Endodermal cell (in vitro differentiated cells): Measurements from ENCODE around the gene NAA15. TPM values are rescaled to one million over a fixed set of nuclear protein-coding genes. Genes with fewer than 3 reads are reported as not detected.
A peak's percentile ranks its signal among the peaks of the same experiment; 100 is the strongest.

Experiments used
- DNase-seq: peaks from one replicate; pipeline ENCODE4 v3.0.0-alpha.2; 2017
- H3K27ac ChIP-seq: 2 replicates; pipeline ENCODE4 v1.5.1; 2013; ENCODE audit warnings: mild to moderate bottlenecking, low read depth, low read length, moderate library complexity
- H3K27me3 ChIP-seq: 2 replicates; pipeline ENCODE4 v1.6.1; 2013; ENCODE audit warnings: mild to moderate bottlenecking, low read length, moderate library complexity; ENCODE audit not compliant: insufficient read depth, control insufficient read depth, poor library complexity, severe bottlenecking
- H3K36me3 ChIP-seq: 2 replicates; pipeline ENCODE4 v1.7.0; 2013; ENCODE audit warnings: mild to moderate bottlenecking, low read length, moderate library complexity; ENCODE audit not compliant: control insufficient read depth, insufficient read depth
- H3K4me1 ChIP-seq: one replicate; pipeline ENCODE4 v1.7.0; 2013; ENCODE audit warnings: low read length; ENCODE audit not compliant: control insufficient read depth, insufficient read depth
- H3K4me3 ChIP-seq: 2 replicates; pipeline ENCODE4 v1.5.1; 2013; ENCODE audit warnings: mild to moderate bottlenecking, low read length, moderate library complexity
- H3K9ac ChIP-seq: 2 replicates; pipeline ENCODE4 v1.6.1; 2013; ENCODE audit warnings: mild to moderate bottlenecking, low read length, moderate library complexity; ENCODE audit not compliant: poor library complexity, severe bottlenecking; ENCODE audit errors: extremely low read depth
- H3K9me3 ChIP-seq: 2 replicates; pipeline ENCODE4 v1.6.1; 2013; ENCODE audit warnings: mild to moderate bottlenecking, low read length, moderate library complexity; ENCODE audit not compliant: control insufficient read depth
- H3K27ac Mint-ChIP-seq: 2 replicates; pipeline ENCODE4 v1.8.0; 2020; ENCODE audit warnings: mixed read lengths
- H3K27me3 Mint-ChIP-seq: 2 replicates; pipeline ENCODE4 v1.8.0; 2021; ENCODE audit warnings: mild to moderate bottlenecking, mixed read lengths; ENCODE audit not compliant: insufficient read depth
- H3K36me3 Mint-ChIP-seq: 2 replicates; pipeline ENCODE4 v1.8.0; 2020; ENCODE audit warnings: low read depth, mixed read lengths
- H3K4me1 Mint-ChIP-seq: 2 replicates; pipeline ENCODE4 v1.8.0; 2020; ENCODE audit warnings: mixed read lengths
- H3K4me3 Mint-ChIP-seq: 2 replicates; pipeline ENCODE4 v1.8.0; 2020; ENCODE audit warnings: mild to moderate bottlenecking, moderate library complexity, mixed read lengths
- H3K9me3 Mint-ChIP-seq: 2 replicates; pipeline ENCODE4 v1.8.0; 2020; ENCODE audit warnings: mild to moderate bottlenecking, mixed read lengths
- WGBS, 2 experiments: methylation state at CpG; one replicate each; pipeline versions ENCODE4 v1.1.5 to v1.1.7; 2013; ENCODE audit warnings: missing lambda C conversion rate in 2 of 2, mixed read lengths in 1 of 2; ENCODE audit not compliant: insufficient coverage in 1 of 2, insufficient read length in 1 of 2; 5-methylcytosine and 5-hydroxymethylcytosine counted together
- total RNA-seq, 2 donors: library from RNA; stranded (reverse); fragmentation: NEBNext Ultra II Directional in 1 of 2; extraction: Animal tissue kit (Norgen Biotek cat#: 25700) in 1 of 2; gene quantifications; 2 replicates in 1 of 2; 3 replicates in 1 of 2; pipeline ENCODE4 v1.2.1, GENCODE V29; 2021
- TF ChIP-seq, protein P1 (sequence below): fragments of 200-600 bp; sonication (generic); conservative IDR thresholded peaks from 2 replicates; pipeline ENCODE4 v1.5.0; 2021; ENCODE audit warnings: antibody characterized with exemption, mild to moderate bottlenecking

NAA15 gene
- total RNA-seq, 2 donors from 2014 or later = 64.7 to 78.9 TPM

DNA sequence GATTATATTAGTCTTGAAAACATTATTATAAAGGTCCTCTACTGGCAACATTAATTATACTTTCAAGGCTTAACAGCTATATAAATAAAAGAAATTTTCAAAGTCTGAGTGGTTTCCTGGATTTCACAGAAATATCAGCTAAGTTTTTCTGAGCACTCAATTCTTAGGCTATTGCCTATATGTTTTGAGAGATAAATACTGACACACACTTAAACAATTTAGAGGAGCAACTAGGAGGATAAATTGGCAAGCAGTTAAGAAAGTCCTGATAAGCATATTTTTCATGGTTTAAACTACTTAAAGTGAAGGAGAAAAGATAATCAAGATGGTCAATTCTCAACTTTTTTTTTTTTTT, 18.6 kb upstream of the NAA15 start:
- no peak overlapping the region for H3K27ac ChIP-seq
- no peak for DNase-seq
- peaks cover 6% of the 10 kb centered on the region for H3K4me1 Mint-ChIP-seq
- no peaks in the 10 kb centered on the region for H3K36me3 ChIP-seq
- H3K4me3 Mint-ChIP-seq = no peak overlapping the region
- H3K27me3 Mint-ChIP-seq = peaks cover 41% of the 10 kb centered on the region
- TF ChIP-seq, protein P1, sequence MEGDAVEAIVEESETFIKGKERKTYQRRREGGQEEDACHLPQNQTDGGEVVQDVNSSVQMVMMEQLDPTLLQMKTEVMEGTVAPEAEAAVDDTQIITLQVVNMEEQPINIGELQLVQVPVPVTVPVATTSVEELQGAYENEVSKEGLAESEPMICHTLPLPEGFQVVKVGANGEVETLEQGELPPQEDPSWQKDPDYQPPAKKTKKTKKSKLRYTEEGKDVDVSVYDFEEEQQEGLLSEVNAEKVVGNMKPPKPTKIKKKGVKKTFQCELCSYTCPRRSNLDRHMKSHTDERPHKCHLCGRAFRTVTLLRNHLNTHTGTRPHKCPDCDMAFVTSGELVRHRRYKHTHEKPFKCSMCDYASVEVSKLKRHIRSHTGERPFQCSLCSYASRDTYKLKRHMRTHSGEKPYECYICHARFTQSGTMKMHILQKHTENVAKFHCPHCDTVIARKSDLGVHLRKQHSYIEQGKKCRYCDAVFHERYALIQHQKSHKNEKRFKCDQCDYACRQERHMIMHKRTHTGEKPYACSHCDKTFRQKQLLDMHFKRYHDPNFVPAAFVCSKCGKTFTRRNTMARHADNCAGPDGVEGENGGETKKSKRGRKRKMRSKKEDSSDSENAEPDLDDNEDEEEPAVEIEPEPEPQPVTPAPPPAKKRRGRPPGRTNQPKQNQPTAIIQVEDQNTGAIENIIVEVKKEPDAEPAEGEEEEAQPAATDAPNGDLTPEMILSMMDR = no peak
- peaks cover 34% of the 10 kb centered on the region for H3K27me3 ChIP-seq
- H3K27ac Mint-ChIP-seq = no peak overlapping the region
- H3K4me1 ChIP-seq = no peaks in the 10 kb centered on the region
- no peak overlapping the region for H3K4me3 ChIP-seq
- no peaks in the 10 kb centered on the region for H3K36me3 Mint-ChIP-seq
- H3K9me3 Mint-ChIP-seq = peaks cover 10% of the 10 kb centered on the region
- H3K9me3 ChIP-seq = no peaks in the 10 kb centered on the region
- no peak overlapping the region for H3K9ac ChIP-seq

DNA sequence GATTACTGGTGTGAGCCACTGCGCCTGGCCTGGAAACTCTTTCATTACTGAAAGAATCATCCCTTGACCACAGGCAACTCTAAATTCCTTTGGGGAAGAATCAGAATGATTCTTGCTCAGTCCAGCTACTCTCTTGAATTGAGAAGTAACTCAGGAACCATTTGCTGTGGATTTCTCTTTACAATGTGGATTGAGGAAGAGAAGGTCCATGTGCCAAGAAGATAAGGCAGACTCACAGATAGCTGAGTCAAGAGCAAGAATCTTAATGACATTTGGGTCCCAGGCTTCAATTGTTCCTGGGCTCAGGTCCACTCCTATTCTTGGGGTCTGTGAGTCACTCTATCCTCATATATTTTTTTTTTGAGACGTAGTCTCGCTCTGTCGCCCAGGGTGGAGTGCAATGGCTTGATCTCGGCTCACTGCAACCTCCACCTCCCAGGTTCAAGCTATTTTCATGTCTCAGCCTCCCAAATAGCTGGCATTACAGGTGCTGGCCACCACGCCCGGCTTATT, 15.1 kb upstream of the NAA15 start:
- no peak overlapping the region for H3K27ac Mint-ChIP-seq
- H3K27me3 ChIP-seq = no peaks in the 10 kb centered on the region
- H3K36me3 ChIP-seq = peaks cover 18% of the 10 kb centered on the region
- H3K9ac ChIP-seq = no peak overlapping the region
- H3K9me3 Mint-ChIP-seq = peaks cover 10% of the 10 kb centered on the region
- no peak for DNase-seq
- H3K4me3 Mint-ChIP-seq = no peak overlapping the region
- no peak overlapping the region for H3K27ac ChIP-seq
- TF ChIP-seq, protein P1 = no peak
- H3K36me3 Mint-ChIP-seq = peaks cover 22% of the 10 kb centered on the region
- H3K4me1 Mint-ChIP-seq = no peaks in the 10 kb centered on the region
- no peaks in the 10 kb centered on the region for H3K9me3 ChIP-seq
- no peaks in the 10 kb centered on the region for H3K4me1 ChIP-seq
- no peak overlapping the region for H3K4me3 ChIP-seq
- H3K27me3 Mint-ChIP-seq = peaks cover 6% of the 10 kb centered on the region
- 89 to 97% methylated on average over 5 to 7 of the region's 7 CpGs for WGBS, 2 experiments

DNA sequence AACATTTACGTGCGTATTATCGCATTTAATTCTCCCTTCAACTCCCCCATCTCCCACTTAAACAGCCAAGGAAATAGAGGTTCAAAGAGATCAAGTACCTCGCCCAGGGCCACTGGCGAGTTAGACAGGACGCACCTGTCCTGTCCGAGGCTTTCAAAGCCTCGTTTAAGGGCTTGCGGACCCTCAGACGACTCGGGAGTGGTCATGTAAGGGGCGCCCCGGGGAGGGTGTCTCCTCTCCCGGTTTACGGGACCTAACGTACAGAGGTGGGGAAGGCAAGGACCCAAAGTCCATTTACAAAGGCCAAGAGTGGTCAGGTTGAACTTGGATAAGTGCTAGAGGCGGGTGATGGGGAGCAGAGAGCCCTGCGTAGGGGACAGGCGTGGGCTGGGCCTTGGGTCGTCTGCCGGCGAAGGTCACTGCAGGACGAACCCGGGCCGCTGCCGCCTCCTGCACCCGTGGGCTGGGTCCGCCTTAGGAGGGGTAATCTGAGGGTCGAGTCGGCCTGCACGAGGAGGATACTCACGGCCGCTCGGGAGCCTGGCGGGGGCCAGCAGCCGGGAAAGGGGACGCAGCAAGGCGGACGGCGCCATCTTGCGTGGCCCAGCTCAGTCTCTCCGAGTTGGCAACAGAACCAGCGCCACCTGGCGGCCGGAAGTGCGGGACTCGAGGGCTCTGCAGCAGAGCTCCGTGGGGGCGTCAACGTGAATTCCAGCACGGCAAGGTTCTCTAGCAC, 5.9 kb upstream of the NAA15 start:
- no peaks in the 10 kb centered on the region for H3K9me3 Mint-ChIP-seq
- H3K36me3 ChIP-seq = peaks cover 31% of the 10 kb centered on the region
- 8 to 30% methylated on average over 11 to 51 of the region's 51 CpGs for WGBS, 2 experiments
- peaks cover 26% of the 10 kb centered on the region for H3K36me3 Mint-ChIP-seq
- H3K27ac ChIP-seq = peak overlapping the region; percentile 60
- H3K9ac ChIP-seq = peak overlapping the region; percentile 80
- H3K4me3 Mint-ChIP-seq = peak overlapping the region; percentile 85
- no peaks in the 10 kb centered on the region for H3K4me1 ChIP-seq
- H3K9me3 ChIP-seq = no peaks in the 10 kb centered on the region
- DNase-seq = peak; percentile 99
- H3K27me3 ChIP-seq = no peaks in the 10 kb centered on the region
- TF ChIP-seq, protein P1 = peak; percentile 99
- H3K27me3 Mint-ChIP-seq = no peaks in the 10 kb centered on the region
- peak overlapping the region; percentile 96 for H3K27ac Mint-ChIP-seq
- peak overlapping the region; percentile 97 for H3K4me3 ChIP-seq
- peaks cover 15% of the 10 kb centered on the region for H3K4me1 Mint-ChIP-seq
